ENCODE results near the gene UROS. TPM values are rescaled to one million over a fixed set of nuclear protein-coding genes. Genes with fewer than 3 reads are reported as not detected.

The UROS gene
- total and polyA plus RNA-seq, 2 experiments from 2014 or later, result 55.7 to 80.4 TPM

DNA sequence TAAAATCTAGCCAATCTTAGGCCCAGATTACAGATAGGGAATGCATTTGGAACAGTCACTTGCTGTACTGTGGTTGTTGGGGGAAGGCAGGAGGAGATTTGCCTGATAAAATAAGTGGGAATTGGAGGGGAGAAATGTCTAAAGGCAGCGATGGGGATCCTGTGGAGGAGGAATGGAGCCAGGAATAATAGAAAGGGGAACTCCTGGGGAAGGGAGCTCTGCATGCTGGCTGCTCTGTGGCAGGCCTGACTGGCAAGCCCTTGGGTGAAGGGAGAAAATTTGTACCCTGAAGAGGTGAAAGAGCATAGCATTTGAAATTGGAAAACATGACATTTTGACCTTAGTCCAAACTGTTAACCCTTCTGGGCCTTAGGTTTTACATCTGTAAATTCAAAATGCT, 61.1 kb downstream of the UROS start:
- Histone ChIP-seq H3K27me3 (no peaks in the 10 kb centered on the region), H3K4me1 (ENCODE audit: insufficient read depth) (no peaks in the 10 kb centered on the region), H3K4me2 (no peak overlapping the region), H2AFZ (no peak overlapping the region), H3K9me3 (ENCODE audit: low read depth) (no peaks in the 10 kb centered on the region), H3K4me3 (no peak overlapping the region), H3K9me2 (replicated peaks; ENCODE audit: insufficient read depth) (no peaks in the 10 kb centered on the region), H3K36me3 (replicated peaks; ENCODE audit: insufficient read depth, low read depth) (no peaks in the 10 kb centered on the region), H4K20me1 (ENCODE audit: insufficient read depth, poor library complexity, severe bottlenecking) (no peaks in the 10 kb centered on the region), H3K27ac (no peak overlapping the region), H3K79me2 (no peaks in the 10 kb centered on the region)
- 62% methylated on average over 1 of the region's 1 CpG for WGBS (ENCODE audit: low lambda C conversion rate, missing lambda C conversion rate)
- DNase-seq (ENCODE audit: low spot score), result no peak
- TF ChIP-seq EZH2phosphoT487 (IDR thresholded peaks at IDR 0.05; ENCODE audit: low read depth, severe bottlenecking, unreplicated experiment), result no peak
- no peak for TF ChIP-seq EZH2 (IDR thresholded peaks at IDR 0.05; ENCODE audit: borderline replicate concordance)
- TF ChIP-seq CTCF (IDR thresholded peaks at IDR 0.05; ENCODE audit: poor library complexity), result no peak

DNA sequence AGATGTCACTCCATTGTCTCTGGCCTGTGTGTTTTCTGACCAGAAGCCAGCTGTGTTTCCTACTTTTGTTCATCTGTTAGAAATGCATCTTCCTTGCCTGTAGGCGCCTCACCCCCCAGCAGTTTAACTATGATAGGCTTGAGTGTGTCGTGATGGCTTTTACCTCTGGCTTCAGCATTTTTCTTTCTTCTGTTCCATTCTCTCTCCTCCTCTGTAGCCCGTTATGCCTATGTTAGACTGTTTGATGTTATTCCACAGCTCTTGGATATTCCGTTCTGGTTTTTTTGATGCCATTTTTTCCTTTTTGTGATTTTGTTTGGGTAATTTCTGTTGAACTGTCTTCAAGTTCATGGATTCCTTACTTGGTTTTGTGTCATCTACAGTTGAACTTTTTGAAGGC, 65.3 kb downstream of the UROS start:
- Histone ChIP-seq H3K27me3 (no peaks in the 10 kb centered on the region), H3K79me2 (no peaks in the 10 kb centered on the region), H3K27ac (no peak overlapping the region), H3K9me2 (replicated peaks; ENCODE audit: insufficient read depth) (no peaks in the 10 kb centered on the region), H3K9me3 (ENCODE audit: low read depth) (no peaks in the 10 kb centered on the region), H3K4me2 (no peak overlapping the region), H3K4me3 (no peak overlapping the region), H3K4me1 (ENCODE audit: insufficient read depth) (no peaks in the 10 kb centered on the region), H2AFZ (no peak overlapping the region), H4K20me1 (ENCODE audit: insufficient read depth, poor library complexity, severe bottlenecking) (no peaks in the 10 kb centered on the region), H3K36me3 (replicated peaks; ENCODE audit: insufficient read depth, low read depth) (no peaks in the 10 kb centered on the region)
- TF ChIP-seq EZH2phosphoT487 (IDR thresholded peaks at IDR 0.05; ENCODE audit: low read depth, severe bottlenecking, unreplicated experiment) (no peak), CTCF (IDR thresholded peaks at IDR 0.05; ENCODE audit: poor library complexity) (no peak), EZH2 (IDR thresholded peaks at IDR 0.05; ENCODE audit: borderline replicate concordance) (no peak)
- WGBS (ENCODE audit: low lambda C conversion rate, missing lambda C conversion rate), result 96% methylated on average over 4 of the region's 4 CpGs
- no peak for DNase-seq (ENCODE audit: low spot score)

DNA sequence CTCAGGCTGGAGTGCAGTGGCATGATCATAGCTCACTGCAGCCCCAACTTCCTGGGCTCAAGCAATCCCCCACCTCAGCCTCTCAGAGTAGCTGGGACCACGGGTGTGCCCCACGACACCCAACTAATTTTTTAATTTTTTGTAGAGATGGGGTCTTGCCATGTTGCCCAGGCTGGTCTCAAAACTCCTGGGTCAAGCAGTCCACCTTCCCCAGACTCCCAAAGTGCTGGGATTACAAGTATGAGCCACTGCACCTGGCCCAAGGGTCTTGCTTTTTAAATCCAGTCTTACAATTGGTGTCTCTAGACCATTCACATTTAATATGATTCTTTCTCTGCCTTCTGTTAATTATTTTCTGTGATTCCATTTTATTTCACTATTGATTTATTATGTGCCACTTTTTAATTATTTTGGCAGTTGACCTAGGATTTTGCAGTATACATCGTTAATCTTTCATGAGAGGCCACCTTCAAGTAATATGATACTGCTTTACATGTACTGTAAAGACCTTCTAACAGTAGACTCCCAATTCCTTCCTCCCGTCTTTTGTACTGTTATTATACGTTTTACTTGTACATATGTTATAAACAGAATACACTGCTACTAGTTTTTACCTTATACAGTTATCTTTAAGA, 66.1 kb downstream of the UROS start:
- Histone ChIP-seq H4K20me1 (ENCODE audit: insufficient read depth, poor library complexity, severe bottlenecking) (no peaks in the 10 kb centered on the region), H3K27me3 (no peaks in the 10 kb centered on the region), H3K9me3 (ENCODE audit: low read depth) (no peaks in the 10 kb centered on the region), H2AFZ (no peak overlapping the region), H3K36me3 (replicated peaks; ENCODE audit: insufficient read depth, low read depth) (no peaks in the 10 kb centered on the region), H3K9me2 (replicated peaks; ENCODE audit: insufficient read depth) (no peaks in the 10 kb centered on the region), H3K4me1 (ENCODE audit: insufficient read depth) (no peaks in the 10 kb centered on the region), H3K79me2 (no peaks in the 10 kb centered on the region), H3K4me3 (no peak overlapping the region), H3K27ac (no peak overlapping the region), H3K4me2 (no peak overlapping the region)
- TF ChIP-seq EZH2 (IDR thresholded peaks at IDR 0.05; ENCODE audit: borderline replicate concordance) (no peak), EZH2phosphoT487 (IDR thresholded peaks at IDR 0.05; ENCODE audit: low read depth, severe bottlenecking, unreplicated experiment) (no peak), CTCF (IDR thresholded peaks at IDR 0.05; ENCODE audit: poor library complexity) (no peak)
- 85% methylated on average over 5 of the region's 5 CpGs for WGBS (ENCODE audit: low lambda C conversion rate, missing lambda C conversion rate)
- DNase-seq (ENCODE audit: low spot score), result no peak
